ENCODE results near the gene USP34.

DNA sequence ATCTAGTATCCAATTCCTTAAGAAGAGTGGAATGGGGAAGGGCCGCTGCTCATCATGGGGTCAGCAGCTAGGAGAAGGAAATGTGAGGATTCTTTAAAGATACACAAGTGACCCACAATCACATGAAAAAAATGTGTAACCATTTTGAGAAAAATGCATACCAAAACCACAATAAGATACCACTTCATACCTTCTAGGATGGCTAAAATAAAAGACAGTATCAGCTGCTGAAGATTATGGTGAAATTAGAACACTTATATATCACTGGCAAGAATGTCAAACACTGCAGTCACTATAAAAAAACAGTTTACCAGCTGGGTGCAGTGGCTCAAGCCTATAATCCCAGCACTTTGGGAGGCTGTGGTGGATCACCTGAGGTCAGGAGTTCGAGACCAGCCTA, 241.0 kb downstream of the USP34 start:
- TF ChIP-seq, protein P1, sequence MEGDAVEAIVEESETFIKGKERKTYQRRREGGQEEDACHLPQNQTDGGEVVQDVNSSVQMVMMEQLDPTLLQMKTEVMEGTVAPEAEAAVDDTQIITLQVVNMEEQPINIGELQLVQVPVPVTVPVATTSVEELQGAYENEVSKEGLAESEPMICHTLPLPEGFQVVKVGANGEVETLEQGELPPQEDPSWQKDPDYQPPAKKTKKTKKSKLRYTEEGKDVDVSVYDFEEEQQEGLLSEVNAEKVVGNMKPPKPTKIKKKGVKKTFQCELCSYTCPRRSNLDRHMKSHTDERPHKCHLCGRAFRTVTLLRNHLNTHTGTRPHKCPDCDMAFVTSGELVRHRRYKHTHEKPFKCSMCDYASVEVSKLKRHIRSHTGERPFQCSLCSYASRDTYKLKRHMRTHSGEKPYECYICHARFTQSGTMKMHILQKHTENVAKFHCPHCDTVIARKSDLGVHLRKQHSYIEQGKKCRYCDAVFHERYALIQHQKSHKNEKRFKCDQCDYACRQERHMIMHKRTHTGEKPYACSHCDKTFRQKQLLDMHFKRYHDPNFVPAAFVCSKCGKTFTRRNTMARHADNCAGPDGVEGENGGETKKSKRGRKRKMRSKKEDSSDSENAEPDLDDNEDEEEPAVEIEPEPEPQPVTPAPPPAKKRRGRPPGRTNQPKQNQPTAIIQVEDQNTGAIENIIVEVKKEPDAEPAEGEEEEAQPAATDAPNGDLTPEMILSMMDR (conservative IDR thresholded peaks at IDR 0.05 in 1 of 2, IDR thresholded peaks at IDR 0.05 in 1 of 2; ENCODE audit: extremely low read depth in 1 of 2, insufficient read depth in 1 of 2, low read depth in 1 of 2, low read length in 2 of 2), result no peak
- no peak for TF ChIP-seq EZH2 (IDR thresholded peaks at IDR 0.05; ENCODE audit: borderline replicate concordance, low read length)

Data from mammary epithelial cell (primary cell).